HCT116 (cell line): Measurements from ENCODE around the gene BICRA. TPM values are rescaled to one million over a fixed set of nuclear protein-coding genes. Genes with fewer than 3 reads are reported as not detected.

Experiments
- ATAC-seq: fragments of 200-7000 bp; cut with Tn5 transposase; 2 replicates; pipeline ENCODE4 v1.9.1; 2020; ENCODE audit warnings: mild to moderate bottlenecking, moderate library complexity
- BruUV-seq: library from RNA; stranded (reverse); fragments of 400-500 nt; replicated peaks from 2 replicates; lab custom pipeline; 2021; lab: Mats Ljungman, UMichigan
- CTCF ChIA-PET: fragments of 300-600 bp; sonication (Branson Sonifier 250); formaldehyde crosslinking; loops from one replicate; lab custom pipeline; 2021; ENCODE audit warnings: antibody characterized with exemption; lab: Charles Lee
- POLR2A ChIA-PET: fragments of 300-600, 350-600 bp; sonication (Branson Sonifier 250); formaldehyde crosslinking; loops from one replicate; lab custom pipeline; 2021; ENCODE audit warnings: antibody characterized with exemption; lab: Charles Lee
- RAD21 ChIA-PET, 2 experiments: fragments of 300-600 bp; sonication (Branson Sonifier 250); formaldehyde crosslinking; loops; one replicate each; lab custom pipeline; 2023; ENCODE audit warnings: low total read pairs in 2 of 2; ENCODE audit not compliant: uncharacterized antibody in 2 of 2, unreplicated experiment in 2 of 2, low non-redundant PET in 1 of 2; lab: Charles Lee
- DNase-seq: peaks from one replicate; pipeline ENCODE4 v3.0.0-alpha.2; 2010; ENCODE audit warnings: low read depth, low spot score
- H2AFZ ChIP-seq: fragments of 200-600 bp; shearing (Covaris generic), sonication (generic); 2 replicates; pipeline ENCODE4 v1.6.1; 2017; ENCODE audit warnings: low read depth, mixed run types, mixed read lengths, antibody characterized with exemption, low read length; ENCODE audit not compliant: poor library complexity, severe bottlenecking
- H3K27ac ChIP-seq: 2 replicates; pipeline ENCODE4 v1.5.1; 2012; ENCODE audit warnings: low read depth, low read length
- H3K27me3 ChIP-seq: fragments of 200-600 bp; sonication (generic); 2 replicates; pipeline ENCODE4 v1.6.1; 2016; ENCODE audit warnings: mixed run types, low read length, mixed read lengths; ENCODE audit not compliant: insufficient read depth
- H3K36me3 ChIP-seq, 2 experiments: fragments of 200-500 bp in 1 of 2; fragments of 200-600 bp in 1 of 2; sonication (Bioruptor generic) in 1 of 2; sonication (generic) in 1 of 2; 2 replicates each; pipeline versions ENCODE4 v1.5.1 to v1.6.1; 2014 to 2016; ENCODE audit warnings: low read length in 2 of 2, inconsistent platforms in 1 of 2, mixed read lengths in 1 of 2, mixed run types in 1 of 2; ENCODE audit not compliant: insufficient read depth in 2 of 2, control insufficient read depth in 1 of 2
- H3K4me1 ChIP-seq, 2 experiments: fragments of 200-600 bp in 1 of 2; sonication (generic) in 1 of 2; 2 replicates each; pipeline versions ENCODE4 v1.5.1 to v1.6.1; 2012 to 2017; ENCODE audit warnings: low read length in 2 of 2, inconsistent platforms in 1 of 2, mild to moderate bottlenecking in 1 of 2, mixed read lengths in 1 of 2, mixed run types in 1 of 2, moderate library complexity in 1 of 2; ENCODE audit not compliant: insufficient read depth in 2 of 2, control insufficient read depth in 1 of 2
- H3K4me2 ChIP-seq: fragments of 200-600 bp; sonication (generic); 2 replicates; pipeline ENCODE4 v1.6.1; 2017; ENCODE audit warnings: mixed run types, low read length, mixed read lengths
- H3K4me3 ChIP-seq, 2 experiments: fragments of 200-600 bp in 1 of 2; sonication (generic) in 1 of 2; replicated peaks in 1 of 2; 2 replicates each; pipeline ENCODE4 v1.5.1; 2011 to 2016; ENCODE audit warnings: low read length in 2 of 2, control low read depth in 1 of 2, low read depth in 1 of 2, mild to moderate bottlenecking in 1 of 2, mixed read lengths in 1 of 2, mixed run types in 1 of 2
- H3K79me2 ChIP-seq: fragments of 200-600 bp; sonication (generic); 2 replicates; pipeline ENCODE4 v1.6.1; 2017; ENCODE audit warnings: mild to moderate bottlenecking, mixed run types, low read length, moderate library complexity, mixed read lengths; ENCODE audit not compliant: insufficient read depth
- H3K9ac ChIP-seq: fragments of 200-600 bp; sonication (generic); 2 replicates; pipeline ENCODE4 v1.6.1; 2016; ENCODE audit warnings: low read length, mixed read lengths
- H3K9me2 ChIP-seq: fragments of 200-600 bp; sonication (generic), shearing (Covaris generic); 2 replicates; pipeline ENCODE4 v1.6.1; 2017; ENCODE audit warnings: mixed run types, mild to moderate bottlenecking, moderate library complexity; ENCODE audit not compliant: insufficient read depth
- H3K9me3 ChIP-seq, 2 experiments: fragments of 200-500 bp in 1 of 2; fragments of 200-600 bp in 1 of 2; sonication (Bioruptor generic) in 1 of 2; sonication (generic) in 1 of 2; 2 replicates each; pipeline ENCODE4 v1.6.1; 2014 to 2017; ENCODE audit warnings: low read length in 2 of 2, mixed read lengths in 2 of 2, inconsistent platforms in 1 of 2, low read depth in 1 of 2, mild to moderate bottlenecking in 1 of 2, mixed run types in 1 of 2, moderate library complexity in 1 of 2; ENCODE audit not compliant: control insufficient read depth in 1 of 2, insufficient read depth in 1 of 2
- H4K20me1 ChIP-seq: fragments of 200-600 bp; sonication (generic), shearing (Covaris generic); 2 replicates; pipeline ENCODE4 v1.6.1; 2017; ENCODE audit warnings: mixed run types, mild to moderate bottlenecking, moderate library complexity; ENCODE audit not compliant: insufficient read depth
- CBX3 ChIP-seq: IDR thresholded peaks from 2 replicates; pipeline ENCODE4 v1.6.1; 2012; ENCODE audit warnings: low read depth
- CEBPB ChIP-seq: IDR thresholded peaks from 2 replicates; pipeline ENCODE4 v1.6.1; 2012; ENCODE audit warnings: low read depth
- EGR1 ChIP-seq: IDR thresholded peaks from 2 replicates; pipeline ENCODE4 v1.6.1; 2012; ENCODE audit warnings: low read depth
- EZH2 ChIP-seq: fragments of 200-600 bp; sonication (generic); IDR thresholded peaks from 2 replicates; pipeline ENCODE4 v1.6.1; 2017; ENCODE audit warnings: antibody characterized with exemption, mixed run types
- EZH2phosphoT487 ChIP-seq: fragments of 200-600 bp; IDR thresholded peaks from 2 replicates; pipeline ENCODE4 v1.6.1; 2018; ENCODE audit warnings: antibody characterized with exemption, borderline replicate concordance
- JUND ChIP-seq: IDR thresholded peaks from 2 replicates; pipeline ENCODE4 v1.6.1; 2012
- POLR2A ChIP-seq: IDR thresholded peaks from 2 replicates; pipeline ENCODE4 v1.7.0; 2011; ENCODE audit warnings: borderline replicate concordance; ENCODE audit not compliant: insufficient read depth, insufficient read length; ENCODE audit errors: extremely low read depth
- RAD21 ChIP-seq: IDR thresholded peaks from 2 replicates; pipeline ENCODE4 v1.6.1; 2012; ENCODE audit warnings: low read depth, mild to moderate bottlenecking
- SRF ChIP-seq: IDR thresholded peaks from 2 replicates; pipeline ENCODE4 v1.6.1; 2012; ENCODE audit warnings: low read depth
- TCF7L2 ChIP-seq: IDR thresholded peaks from 2 replicates; pipeline ENCODE4 v1.7.0; 2011; ENCODE audit warnings: borderline replicate concordance, inconsistent platforms; ENCODE audit not compliant: insufficient read depth, insufficient read length; ENCODE audit errors: extremely low read depth
- YY1 ChIP-seq: IDR thresholded peaks from 2 replicates; pipeline ENCODE4 v1.6.1; 2011; ENCODE audit warnings: low read length, low read depth, moderate library complexity, mild to moderate bottlenecking; ENCODE audit not compliant: insufficient replicate concordance; ENCODE audit errors: extremely low read depth
- ZFX ChIP-seq: fragments of 450-650 bp; IDR thresholded peaks from 2 replicates; pipeline ENCODE4 v1.6.1; 2017
- ZNF274 ChIP-seq: fragments of 200-500 bp; sonication (Bioruptor generic); IDR thresholded peaks from 2 replicates; pipeline ENCODE4 v1.6.1; 2014; ENCODE audit warnings: mild to moderate bottlenecking, low read depth, low read length, inconsistent platforms
- intact Hi-C: fragments of 100-400 bp; cut with micrococcal nuclease; formaldehyde crosslinking; loops from 2 replicates; pipeline ENCODE4 v1.10.0; 2022
- total RNA-seq: library from RNA; stranded (reverse); gene quantifications from one replicate; pipeline ENCODE4 v1.2.1, GENCODE V29; 2021; ENCODE audit not compliant: unreplicated experiment
- TF ChIP-seq, protein P1 (sequence below): IDR thresholded peaks from 2 replicates; pipeline ENCODE4 v1.6.1; 2012
- TF ChIP-seq, protein P2 (sequence below): IDR thresholded peaks from 2 replicates; pipeline ENCODE4 v1.6.1; 2011; ENCODE audit warnings: mild to moderate bottlenecking, low read length, moderate library complexity; ENCODE audit not compliant: insufficient replicate concordance; ENCODE audit errors: extremely low read depth
- TF ChIP-seq, protein P3 (sequence below): IDR thresholded peaks from 2 replicates; pipeline ENCODE4 v1.6.1; 2012; ENCODE audit warnings: low read depth
- TF ChIP-seq, protein P4 (sequence below), 3 experiments: fragments of 200-600 bp in 1 of 3; sonication (generic) in 1 of 3; IDR thresholded peaks in 2 of 3; conservative IDR thresholded peaks in 1 of 3; 2 replicates each; pipeline ENCODE4 v1.5.1; 2012 to 2017; ENCODE audit warnings: low read depth in 2 of 3, low read length in 2 of 3, antibody characterized with exemption in 1 of 3, borderline replicate concordance in 1 of 3, control low read depth in 1 of 3, mild to moderate bottlenecking in 1 of 3, mixed read lengths in 1 of 3, mixed run types in 1 of 3, moderate library complexity in 1 of 3; ENCODE audit not compliant: insufficient read depth in 1 of 3

BICRA gene
- total RNA-seq, 1 experiment from 2014 or later: 11.3 TPM

DNA sequence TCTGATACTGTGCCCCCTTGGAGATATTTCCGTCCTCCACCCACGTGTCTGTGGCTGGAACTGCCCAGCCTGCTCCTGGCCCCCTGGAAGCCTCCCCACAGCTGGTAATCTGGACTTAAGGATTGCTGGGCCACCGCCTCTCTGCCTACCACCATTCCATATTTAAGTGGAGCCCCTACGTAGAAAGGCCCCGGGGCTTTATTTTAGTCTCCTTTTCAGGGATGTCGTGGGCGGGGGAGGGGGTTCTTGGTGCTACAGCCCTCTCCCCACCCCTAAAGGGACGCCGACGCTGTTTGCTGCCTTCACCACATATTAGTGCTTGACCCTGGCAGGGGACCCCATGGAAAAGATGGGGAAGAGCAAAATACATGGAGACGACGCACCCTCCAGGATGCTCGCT is 133.7 kb downstream of the BICRA start:
- no peak overlapping the region for H2AFZ ChIP-seq
- peaks cover 12 to 22% of the 10 kb centered on the region in 2 experiments; a peak in 3 of 4 replicates for H3K36me3 ChIP-seq
- no peaks in the 10 kb centered on the region for H4K20me1 ChIP-seq
- POLR2A ChIA-PET: interaction anchor here (1.2 to 5.2 kb wide), 2 partner anchors 20 to 30 kb away, joined by 5 to 32 read pairs; partner anchors contain the start of gene EHD2
- no TSS peak for BruUV-seq
- no peaks in the 10 kb centered on the region for H3K9me2 ChIP-seq
- H3K9ac ChIP-seq: peak overlapping the region; percentile 88
- H3K27ac ChIP-seq: peak overlapping the region; percentile 85
- H3K4me2 ChIP-seq: peak overlapping the region; percentile 71
- ATAC-seq (no peak), DNase-seq (no peak)
- intact Hi-C loops: loop anchor here (1.0 to 2.0 kb wide), 2 partner anchors 14 to 29 kb away; partner anchors contain the start of gene EHD2
- H3K27me3 ChIP-seq: no peaks in the 10 kb centered on the region
- no peak for TF ChIP-seq JUND
- no peak for TF ChIP-seq EZH2phosphoT487
- no peak for TF ChIP-seq YY1
- TF ChIP-seq SRF: no peak
- TF ChIP-seq, protein P1, sequence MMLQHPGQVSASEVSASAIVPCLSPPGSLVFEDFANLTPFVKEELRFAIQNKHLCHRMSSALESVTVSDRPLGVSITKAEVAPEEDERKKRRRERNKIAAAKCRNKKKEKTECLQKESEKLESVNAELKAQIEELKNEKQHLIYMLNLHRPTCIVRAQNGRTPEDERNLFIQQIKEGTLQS: no peak
- no peak for TF ChIP-seq EZH2
- TF ChIP-seq ZNF274: no peak
- TF ChIP-seq ZFX: no peak
- TF ChIP-seq, protein P2, sequence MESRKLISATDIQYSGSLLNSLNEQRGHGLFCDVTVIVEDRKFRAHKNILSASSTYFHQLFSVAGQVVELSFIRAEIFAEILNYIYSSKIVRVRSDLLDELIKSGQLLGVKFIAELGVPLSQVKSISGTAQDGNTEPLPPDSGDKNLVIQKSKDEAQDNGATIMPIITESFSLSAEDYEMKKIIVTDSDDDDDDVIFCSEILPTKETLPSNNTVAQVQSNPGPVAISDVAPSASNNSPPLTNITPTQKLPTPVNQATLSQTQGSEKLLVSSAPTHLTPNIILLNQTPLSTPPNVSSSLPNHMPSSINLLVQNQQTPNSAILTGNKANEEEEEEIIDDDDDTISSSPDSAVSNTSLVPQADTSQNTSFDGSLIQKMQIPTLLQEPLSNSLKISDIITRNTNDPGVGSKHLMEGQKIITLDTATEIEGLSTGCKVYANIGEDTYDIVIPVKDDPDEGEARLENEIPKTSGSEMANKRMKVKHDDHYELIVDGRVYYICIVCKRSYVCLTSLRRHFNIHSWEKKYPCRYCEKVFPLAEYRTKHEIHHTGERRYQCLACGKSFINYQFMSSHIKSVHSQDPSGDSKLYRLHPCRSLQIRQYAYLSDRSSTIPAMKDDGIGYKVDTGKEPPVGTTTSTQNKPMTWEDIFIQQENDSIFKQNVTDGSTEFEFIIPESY: no peak
- TF ChIP-seq, protein P3, sequence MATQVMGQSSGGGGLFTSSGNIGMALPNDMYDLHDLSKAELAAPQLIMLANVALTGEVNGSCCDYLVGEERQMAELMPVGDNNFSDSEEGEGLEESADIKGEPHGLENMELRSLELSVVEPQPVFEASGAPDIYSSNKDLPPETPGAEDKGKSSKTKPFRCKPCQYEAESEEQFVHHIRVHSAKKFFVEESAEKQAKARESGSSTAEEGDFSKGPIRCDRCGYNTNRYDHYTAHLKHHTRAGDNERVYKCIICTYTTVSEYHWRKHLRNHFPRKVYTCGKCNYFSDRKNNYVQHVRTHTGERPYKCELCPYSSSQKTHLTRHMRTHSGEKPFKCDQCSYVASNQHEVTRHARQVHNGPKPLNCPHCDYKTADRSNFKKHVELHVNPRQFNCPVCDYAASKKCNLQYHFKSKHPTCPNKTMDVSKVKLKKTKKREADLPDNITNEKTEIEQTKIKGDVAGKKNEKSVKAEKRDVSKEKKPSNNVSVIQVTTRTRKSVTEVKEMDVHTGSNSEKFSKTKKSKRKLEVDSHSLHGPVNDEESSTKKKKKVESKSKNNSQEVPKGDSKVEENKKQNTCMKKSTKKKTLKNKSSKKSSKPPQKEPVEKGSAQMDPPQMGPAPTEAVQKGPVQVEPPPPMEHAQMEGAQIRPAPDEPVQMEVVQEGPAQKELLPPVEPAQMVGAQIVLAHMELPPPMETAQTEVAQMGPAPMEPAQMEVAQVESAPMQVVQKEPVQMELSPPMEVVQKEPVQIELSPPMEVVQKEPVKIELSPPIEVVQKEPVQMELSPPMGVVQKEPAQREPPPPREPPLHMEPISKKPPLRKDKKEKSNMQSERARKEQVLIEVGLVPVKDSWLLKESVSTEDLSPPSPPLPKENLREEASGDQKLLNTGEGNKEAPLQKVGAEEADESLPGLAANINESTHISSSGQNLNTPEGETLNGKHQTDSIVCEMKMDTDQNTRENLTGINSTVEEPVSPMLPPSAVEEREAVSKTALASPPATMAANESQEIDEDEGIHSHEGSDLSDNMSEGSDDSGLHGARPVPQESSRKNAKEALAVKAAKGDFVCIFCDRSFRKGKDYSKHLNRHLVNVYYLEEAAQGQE: no peak
- no peak for TF ChIP-seq CBX3
- TF ChIP-seq TCF7L2: no peak
- TF ChIP-seq, protein P4, sequence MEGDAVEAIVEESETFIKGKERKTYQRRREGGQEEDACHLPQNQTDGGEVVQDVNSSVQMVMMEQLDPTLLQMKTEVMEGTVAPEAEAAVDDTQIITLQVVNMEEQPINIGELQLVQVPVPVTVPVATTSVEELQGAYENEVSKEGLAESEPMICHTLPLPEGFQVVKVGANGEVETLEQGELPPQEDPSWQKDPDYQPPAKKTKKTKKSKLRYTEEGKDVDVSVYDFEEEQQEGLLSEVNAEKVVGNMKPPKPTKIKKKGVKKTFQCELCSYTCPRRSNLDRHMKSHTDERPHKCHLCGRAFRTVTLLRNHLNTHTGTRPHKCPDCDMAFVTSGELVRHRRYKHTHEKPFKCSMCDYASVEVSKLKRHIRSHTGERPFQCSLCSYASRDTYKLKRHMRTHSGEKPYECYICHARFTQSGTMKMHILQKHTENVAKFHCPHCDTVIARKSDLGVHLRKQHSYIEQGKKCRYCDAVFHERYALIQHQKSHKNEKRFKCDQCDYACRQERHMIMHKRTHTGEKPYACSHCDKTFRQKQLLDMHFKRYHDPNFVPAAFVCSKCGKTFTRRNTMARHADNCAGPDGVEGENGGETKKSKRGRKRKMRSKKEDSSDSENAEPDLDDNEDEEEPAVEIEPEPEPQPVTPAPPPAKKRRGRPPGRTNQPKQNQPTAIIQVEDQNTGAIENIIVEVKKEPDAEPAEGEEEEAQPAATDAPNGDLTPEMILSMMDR (IDR thresholded peaks at IDR 0.05 in 2 of 3, conservative IDR thresholded peaks at IDR 0.05 in 1 of 3; ENCODE audit: borderline replicate concordance in 1 of 3, insufficient read depth in 1 of 3, low read depth in 2 of 3, low read length in 2 of 3): no peak
- TF ChIP-seq POLR2A: no peak
- no peak for TF ChIP-seq EGR1
- no peak for TF ChIP-seq CEBPB
- no peak for TF ChIP-seq RAD21
- RAD21 ChIA-PET: interaction anchor here (0.7 to 0.9 kb wide), 2 partner anchors 21 to 30 kb away, joined by 3 read pairs; partner anchors contain the start of gene EHD2 (in 1 of the 2)
- H3K9me3 ChIP-seq: no peaks in the 10 kb centered on the region
- CTCF ChIA-PET: interaction anchor here (0.7 to 4.0 kb wide), 4 partner anchors 30 to 314 kb away, joined by 3 to 68 read pairs (median 4); partner anchors contain the start of gene EHD2
- peak overlapping the region in 1 of 2 experiments; percentile 74; a peak in 2 of 4 replicates for H3K4me3 ChIP-seq
- peaks cover 22% of the 10 kb centered on the region for H3K79me2 ChIP-seq
- H3K4me1 ChIP-seq: peaks cover 25 to 43% of the 10 kb centered on the region in 2 experiments
